IPS-NIHi7 (cell line): ENCODE results near the gene LTN1.
A peak's percentile ranks its signal among the peaks of the same experiment; 100 is the strongest.
"Not testable (repeated sequence)": the region's sequence is repeated elsewhere in the genome, so short reads cannot be mapped to it uniquely, and the experiment has no call there.

Experiments
- DNase-seq: peaks from one replicate; pipeline ENCODE4 v3.0.0; 2012; ENCODE audit warnings: mixed read lengths; ENCODE audit errors: extremely low spot score

The LTN1 gene

DNA sequence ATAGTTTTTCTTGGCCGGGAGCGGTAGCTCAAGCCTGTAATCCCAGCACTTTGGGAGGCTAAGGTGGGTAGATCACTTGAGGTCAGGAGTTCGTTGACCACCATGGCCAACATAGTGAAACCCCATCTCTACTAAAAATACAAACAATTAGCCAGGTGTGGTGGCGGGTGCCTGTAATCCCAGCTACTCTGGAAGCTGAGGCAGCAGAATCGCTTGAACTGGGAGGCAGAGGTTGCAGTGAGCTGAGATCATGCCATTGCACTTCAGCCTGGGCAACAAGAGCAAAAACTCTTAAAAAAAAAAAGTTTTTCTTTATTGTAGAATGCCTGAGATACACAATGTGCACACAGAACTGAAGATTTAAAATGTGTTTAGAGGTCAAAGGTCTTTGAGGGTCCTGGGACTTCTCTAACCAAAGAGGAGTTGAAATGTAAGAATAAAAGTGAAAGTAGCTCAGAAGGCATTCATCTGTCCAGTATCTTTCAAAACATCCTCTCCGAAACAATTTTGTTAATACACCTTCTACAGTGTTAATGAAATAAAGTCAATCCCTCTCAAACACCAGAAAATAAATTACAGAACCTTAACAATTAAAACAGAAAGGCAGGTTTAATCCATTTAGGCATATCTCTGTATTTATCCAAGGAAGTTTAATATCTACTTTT is 60.8 kb downstream of the LTN1 start:
- not testable (repeated sequence) for DNase-seq

DNA sequence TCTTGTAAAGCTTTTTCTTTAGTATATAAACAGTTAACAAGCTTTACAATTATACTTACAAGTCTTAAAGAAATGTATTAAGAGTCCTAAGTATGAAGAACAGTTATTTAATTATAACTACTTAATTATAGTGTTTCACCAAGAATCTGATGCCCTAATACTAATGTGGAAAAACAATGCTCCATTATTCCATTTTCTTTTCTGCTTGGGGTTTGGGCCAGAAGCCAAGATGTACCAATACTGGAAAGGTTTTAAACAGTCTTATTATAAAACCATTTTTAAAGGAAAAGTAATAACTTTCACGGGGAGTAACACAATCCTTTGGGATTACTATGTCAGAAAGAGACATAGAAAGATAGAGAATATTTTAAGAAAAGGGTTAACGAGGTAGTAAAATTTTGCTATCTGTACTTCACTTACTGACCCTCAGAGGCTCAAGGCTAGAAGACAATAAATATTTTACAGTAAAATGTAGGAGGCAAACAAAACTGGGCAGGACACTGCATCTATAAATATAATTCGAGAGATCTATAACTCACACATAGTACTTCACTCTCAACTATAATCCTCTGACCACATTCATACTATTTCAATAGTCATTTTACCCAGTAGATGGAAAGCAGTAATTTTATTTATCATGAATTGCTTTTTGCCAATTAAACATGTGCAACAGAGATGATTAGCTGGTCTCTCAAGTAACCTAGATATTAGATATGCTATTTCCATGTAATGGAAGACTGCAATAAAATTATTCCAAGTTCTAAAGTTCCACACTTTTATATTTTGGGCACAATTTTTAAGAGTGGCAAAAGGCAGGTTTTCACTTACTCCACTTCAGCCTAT is 63.9 kb downstream of the LTN1 start:
- DNase-seq = no peak

DNA sequence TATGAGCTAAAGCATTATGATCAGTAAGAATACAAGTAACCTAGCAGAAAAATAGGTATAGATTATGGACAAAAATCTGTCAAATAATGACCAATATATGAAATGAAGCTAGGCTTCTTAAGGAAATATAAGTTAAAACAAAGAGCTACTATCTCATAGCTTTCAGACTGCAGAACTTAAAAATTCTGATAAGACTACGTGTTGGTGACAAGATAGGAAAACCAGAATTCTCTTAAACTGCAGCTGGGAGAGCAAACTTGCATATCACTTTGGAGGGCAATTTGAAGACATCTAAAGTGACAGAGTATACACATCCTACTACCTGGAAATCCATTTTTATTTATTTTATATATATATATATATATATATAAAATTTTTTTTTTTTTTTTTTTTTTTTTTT is 65.5 kb downstream of the LTN1 start:
- no peak for DNase-seq

DNA sequence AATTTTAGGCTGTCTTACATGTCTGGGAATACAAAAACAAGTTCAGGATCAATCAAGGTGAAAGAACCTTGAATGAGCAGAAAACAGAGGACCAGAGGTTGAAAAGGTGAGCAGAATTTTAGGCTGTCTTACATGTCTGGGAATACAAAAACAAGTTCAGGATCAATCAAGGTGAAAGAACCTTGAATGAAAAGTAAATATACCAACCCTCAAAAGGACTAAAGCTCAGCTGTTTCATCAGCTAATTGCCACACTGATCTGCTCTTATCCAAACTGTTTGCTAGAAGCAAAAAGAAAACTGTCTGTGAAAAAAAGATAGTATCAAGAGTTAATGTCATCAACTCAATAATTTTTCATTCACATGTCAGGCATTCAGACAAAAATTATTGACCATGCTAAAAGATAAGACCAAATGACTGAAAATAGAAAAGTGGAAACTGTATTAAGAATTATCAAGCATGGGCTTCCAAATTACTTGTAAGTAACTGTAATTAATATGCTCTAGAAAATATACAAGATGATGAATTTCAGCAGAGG is 69.2 kb downstream of the LTN1 start:
- DNase-seq = no peak

DNA sequence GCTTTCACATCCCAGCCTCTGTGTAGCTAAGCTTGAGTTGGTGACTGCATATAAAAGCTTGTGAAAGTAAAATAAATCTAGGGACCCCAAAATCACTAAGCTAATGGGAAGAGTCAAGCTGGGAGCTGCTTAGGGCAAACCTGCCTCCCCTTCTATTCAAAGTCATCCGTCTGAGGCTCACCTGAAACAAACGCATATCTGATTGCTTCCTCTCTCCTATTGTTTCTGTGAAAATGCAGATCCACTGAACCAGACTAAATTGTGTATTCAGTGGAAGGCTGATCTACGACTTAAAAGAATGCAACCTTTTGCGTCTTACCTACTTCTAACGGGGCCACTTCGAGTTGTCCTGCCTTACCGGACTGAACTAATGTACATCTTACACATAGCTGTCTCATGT is 70.3 kb downstream of the LTN1 start:
- no peak for DNase-seq

DNA sequence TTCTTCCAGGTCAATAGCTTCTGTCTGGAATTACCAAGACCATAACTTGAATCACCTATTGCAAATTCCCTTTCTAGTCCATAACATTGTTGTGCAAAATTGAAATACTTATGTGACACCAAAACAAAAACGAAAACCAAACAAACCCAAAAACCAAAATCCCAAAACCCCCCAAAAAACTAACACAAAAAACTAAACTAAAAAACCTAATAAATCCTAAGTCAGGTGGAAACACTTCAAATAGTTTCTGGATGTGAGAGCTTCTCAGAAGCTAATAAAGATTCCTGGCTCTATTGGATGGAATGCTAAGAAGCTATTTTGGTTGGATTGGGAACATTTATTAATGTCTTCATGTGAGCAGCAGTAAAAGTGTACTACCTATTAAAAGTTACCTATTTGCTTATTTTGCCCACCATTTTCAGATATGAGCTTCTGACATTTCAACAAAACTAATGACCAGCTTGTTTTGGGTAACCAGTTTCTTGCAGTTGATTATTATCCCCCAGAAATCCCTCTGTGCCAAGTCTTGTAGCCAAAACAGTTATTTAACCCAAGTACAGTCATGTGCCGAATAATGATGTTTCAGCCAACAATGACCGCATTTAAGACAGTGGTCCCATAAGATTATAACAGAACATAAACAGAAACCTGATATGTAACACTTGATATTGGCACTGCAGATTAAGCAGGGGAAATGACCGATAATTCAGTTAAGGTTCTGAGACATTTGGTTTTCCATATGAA is 76.4 kb downstream of the LTN1 start:
- DNase-seq = no peak

DNA sequence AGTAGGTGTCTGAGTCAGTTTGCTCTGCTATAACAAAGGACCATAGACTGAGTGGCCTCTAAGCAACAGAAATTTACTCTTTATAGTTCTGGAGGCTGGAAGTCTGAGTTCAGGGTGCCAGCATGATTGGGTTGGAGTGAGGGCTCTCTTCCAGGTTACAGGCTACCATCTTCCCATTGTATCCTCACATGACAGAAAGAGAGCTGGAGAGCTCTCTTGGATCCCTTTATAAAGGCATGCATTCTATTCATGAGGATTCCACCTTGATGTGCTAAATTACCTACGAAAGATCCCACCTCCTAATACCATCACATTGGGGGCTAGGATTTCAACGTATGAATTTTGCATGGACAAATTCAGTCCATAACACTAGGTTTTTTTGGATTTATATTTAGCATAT is 79.6 kb downstream of the LTN1 start:
- DNase-seq = no peak

DNA sequence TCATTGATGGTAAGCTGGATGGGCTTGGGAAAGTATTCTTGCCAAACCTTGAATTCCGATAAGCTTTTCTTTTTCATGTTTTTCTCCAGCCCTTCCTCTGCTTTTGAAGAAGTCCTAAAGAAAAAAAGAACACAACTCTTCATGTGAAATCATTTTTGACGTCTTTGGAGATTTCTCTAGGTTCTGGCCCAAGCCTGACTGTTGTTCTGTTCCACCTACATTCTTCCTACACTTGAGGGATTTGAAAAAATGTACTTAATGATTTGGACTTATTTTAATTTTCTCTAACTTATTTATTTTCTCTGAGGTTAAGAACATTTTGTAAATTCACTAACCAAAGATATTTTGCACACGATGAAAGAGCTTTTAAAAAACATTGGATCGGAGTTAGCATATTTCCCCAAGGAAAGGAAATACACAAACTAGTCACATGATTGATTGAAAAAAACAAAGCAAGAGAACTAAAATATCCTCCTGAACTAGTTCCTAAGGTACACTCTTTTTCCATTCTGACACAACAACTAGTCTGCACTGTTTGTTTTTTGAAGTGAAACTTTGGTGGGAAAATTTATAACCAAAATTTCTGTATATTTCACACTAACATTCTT is 82.3 kb downstream of the LTN1 start:
- DNase-seq = no peak

DNA sequence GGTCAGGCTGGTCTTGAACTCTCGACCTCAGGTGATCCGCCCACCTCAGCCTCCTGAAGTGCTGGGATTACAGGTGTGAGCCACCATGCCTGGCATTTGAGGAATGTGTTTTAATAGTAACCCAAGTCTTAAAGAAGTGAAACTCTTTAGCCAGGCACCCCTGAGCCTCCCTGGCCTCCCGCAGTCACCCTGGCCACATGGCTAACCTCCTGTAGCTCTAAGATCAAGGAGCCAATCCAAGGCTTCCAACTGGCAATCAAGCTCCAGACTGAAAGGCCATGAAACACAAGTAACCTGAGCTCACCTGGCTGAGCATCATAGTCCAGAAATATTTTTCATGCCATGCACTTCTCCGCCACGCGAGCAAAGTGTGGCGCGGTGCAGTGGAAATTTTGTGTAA is 84.3 kb downstream of the LTN1 start:
- no peak for DNase-seq

DNA sequence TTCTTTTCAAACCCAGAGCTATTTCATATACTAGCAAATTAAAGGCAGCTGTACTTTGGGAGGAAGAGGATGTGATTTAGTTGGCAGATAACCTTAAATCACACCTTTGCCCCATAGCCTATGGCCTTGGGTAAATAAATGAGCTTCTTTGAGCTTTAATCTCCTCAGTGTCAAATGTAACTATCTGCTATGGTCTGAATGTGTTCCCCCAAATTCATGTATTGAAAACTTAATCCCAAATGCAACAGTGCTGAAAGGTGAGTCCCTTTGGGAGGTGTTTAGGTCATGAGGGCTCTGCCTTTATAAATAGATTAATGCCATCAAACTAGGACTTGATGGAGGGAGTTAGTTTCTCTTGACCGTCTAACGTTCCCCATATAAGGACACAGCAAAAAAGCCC is 85.8 kb downstream of the LTN1 start:
- DNase-seq = no peak

DNA sequence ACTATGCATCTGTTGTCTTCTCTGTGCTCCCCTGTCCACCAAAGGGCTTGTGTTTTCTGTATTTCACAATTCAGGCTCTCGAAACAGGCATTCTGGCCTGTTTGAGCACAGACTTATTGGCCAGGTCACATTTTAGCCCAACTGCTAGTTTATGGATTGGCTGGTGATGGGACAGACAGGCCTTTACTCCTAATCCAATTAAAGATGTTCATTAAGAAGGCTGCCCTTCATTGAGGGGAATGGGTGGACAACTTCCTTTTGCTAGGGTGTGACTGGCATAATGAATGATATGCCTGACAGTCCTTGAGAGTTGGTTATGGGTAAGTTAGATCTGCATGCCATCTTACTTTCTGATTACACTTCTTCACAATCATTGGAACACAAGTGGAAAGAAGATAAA is 86.4 kb downstream of the LTN1 start:
- DNase-seq = no peak

DNA sequence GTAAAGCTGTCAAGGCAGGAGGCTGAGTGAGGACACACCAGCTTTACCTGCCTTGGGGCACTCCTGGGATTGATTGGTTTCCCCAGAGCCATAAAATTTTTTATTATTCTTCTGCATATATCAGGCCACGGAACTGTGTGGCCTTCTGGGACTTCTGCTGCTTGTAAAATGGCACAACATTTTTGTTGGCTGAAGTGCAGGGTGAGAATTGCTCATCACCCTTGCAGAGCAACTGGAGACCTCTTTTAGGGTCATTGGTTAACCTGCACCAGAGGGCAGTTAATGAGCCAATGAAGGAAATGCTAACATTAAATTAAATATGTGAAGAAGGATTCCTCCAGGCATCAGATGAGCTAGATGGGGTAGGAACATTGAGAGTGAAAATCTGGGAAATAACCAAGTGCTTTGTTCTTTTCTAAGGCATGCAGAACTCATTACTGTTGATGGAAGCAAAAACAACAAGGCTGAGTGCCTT is 87.7 kb downstream of the LTN1 start:
- DNase-seq = no peak

DNA sequence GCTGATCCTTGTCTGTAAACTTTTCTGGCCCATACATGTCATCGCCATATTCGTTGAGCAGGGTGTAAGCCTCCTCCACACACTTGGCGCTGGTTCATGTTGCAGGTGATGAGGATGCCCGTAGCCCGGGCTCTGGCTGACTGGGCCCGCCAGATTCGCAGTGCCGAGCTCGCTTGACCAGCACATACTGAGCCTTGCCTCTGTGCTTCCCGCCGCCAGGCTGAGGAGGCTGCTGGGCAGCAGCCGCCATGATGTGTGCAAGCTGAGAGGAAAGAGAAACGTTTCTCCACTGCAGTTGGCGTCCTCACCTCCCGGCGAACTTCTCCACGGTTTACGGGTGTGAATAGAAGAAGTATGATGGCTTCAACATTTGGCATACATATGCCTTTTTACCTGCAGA is 89.2 kb downstream of the LTN1 start:
- no peak for DNase-seq

DNA sequence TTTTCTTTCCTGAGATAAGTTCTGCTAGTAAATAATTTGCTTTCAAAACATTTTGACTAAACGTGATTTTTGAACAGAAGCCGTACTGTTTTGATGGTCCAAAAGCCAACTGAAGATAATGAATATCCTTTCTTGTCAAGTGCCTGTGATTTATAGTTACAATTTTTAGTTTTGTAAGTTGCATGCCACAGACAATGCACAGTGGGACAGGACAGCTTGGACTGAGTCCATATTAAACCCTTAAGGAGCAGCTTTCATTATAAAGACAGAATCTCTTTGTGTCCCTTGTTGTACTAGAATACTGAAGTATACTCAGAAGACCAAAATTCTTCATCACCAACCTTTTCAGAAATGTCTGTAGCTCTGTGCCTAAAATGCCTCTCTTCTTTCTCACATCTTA is 92.2 kb downstream of the LTN1 start:
- no peak for DNase-seq

DNA sequence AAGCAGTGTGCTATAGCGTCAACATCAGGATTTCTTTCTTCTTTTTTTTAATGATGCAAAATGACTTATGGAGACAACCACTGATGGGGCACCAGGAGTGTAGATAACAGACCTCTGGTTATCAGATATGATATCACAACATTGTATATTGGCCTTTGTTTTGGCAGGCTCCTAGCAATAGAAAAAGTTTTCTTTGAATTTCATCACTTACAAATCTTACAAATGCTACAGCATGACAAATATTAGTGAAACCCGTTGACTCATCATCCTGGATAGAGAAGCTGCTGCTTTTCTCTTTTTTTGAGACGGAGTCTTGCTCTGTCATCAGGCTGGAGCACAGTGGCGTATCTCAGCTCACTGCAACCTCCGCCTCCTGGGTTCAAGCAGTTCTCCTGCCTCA is 92.9 kb downstream of the LTN1 start:
- DNase-seq = no peak

DNA sequence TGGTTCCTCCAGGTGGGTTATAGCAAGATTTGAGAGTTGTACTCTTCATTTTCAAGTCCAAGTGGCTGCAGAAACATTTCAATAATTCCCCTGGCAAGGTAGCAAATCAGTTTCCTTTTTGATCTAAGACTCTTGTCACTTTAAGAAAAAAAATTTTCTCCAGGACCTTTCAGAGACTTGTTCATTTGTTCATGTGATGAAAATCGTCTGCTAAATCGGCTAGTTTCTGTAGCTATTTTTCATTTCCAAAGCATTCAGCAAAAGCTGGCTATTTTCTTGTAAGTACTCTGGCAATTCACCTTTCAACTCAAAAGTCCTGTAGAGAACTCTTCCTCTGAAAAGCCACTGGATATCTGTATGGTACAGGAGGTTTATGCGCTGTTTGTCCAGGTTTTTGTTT is 93.5 kb downstream of the LTN1 start:
- DNase-seq = no peak

DNA sequence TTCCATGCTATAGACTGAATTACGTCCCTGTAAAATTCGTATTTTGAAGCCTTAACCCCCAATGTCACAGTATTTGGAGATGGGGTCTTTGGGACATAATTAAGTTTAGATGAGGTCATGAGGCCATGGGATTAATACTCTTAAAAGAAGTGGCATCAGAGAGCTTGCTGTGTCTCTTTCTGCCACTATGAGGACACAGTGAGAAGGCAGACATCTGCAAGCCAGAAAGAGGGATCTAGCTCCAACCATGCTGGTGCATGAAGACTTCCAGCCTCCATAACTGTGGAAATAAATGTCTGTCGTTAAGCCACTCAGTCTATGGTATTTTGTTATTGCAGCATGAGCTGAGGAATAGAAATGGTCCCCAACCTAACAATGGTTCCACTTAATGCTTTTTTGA is 99.0 kb downstream of the LTN1 start:
- no peak for DNase-seq

DNA sequence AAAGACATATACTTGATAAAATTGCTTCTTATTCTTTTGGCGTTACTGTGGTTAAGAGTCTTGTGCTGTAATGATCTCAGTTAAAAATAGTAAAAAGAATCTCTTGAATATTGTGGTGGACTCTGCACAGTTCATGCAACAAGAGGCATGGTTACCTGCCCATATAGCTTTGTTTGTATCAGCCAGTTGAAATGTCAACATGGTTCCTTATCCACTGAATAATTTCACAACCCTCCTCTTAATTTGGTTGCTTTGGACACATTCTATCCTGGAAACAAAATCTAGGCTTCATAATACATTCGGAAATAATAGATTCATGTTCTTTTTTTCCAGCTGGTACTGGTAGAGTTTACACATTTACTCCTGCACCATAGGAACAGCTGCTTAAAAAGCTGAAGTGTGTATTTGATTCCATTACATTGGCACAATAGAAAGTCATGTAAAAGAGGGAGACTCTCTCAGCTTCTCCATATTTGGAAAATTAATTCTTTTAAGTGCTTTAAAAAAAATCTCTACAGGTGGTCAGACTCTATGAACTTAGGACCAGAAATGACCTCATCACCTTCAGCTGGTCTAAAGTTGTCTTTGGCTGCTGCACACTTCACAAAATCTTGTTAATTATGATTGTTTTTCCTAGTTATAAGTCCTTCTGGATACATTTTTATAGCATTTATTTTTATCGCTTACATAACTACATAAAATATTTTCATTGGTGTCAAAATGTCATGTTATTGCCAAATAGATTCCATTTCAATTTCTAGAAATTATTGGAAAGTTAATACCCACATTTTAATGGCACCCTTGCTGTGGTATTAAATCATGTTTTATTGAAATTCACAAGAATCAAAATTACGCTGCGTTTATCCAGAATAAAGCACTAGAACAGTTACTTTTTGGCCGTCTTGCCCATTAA is 100.2 kb downstream of the LTN1 start:
- no peak for DNase-seq

DNA sequence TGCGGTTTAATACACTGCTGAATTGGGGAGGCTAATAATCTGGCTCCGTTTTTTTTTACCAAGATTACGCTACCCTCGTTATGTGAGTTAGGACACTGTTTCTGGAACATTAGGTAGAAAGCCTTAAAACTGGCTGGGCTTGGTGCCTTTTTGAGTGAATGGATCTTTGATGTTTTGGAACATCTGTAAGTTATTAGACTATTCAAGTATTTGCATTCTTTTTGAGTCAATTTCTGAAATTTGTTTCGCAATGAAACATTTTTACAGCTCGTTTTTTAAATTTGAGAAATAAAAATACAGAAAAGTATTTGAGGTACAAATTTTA is 106.9 kb downstream of the LTN1 start:
- no peak for DNase-seq

DNA sequence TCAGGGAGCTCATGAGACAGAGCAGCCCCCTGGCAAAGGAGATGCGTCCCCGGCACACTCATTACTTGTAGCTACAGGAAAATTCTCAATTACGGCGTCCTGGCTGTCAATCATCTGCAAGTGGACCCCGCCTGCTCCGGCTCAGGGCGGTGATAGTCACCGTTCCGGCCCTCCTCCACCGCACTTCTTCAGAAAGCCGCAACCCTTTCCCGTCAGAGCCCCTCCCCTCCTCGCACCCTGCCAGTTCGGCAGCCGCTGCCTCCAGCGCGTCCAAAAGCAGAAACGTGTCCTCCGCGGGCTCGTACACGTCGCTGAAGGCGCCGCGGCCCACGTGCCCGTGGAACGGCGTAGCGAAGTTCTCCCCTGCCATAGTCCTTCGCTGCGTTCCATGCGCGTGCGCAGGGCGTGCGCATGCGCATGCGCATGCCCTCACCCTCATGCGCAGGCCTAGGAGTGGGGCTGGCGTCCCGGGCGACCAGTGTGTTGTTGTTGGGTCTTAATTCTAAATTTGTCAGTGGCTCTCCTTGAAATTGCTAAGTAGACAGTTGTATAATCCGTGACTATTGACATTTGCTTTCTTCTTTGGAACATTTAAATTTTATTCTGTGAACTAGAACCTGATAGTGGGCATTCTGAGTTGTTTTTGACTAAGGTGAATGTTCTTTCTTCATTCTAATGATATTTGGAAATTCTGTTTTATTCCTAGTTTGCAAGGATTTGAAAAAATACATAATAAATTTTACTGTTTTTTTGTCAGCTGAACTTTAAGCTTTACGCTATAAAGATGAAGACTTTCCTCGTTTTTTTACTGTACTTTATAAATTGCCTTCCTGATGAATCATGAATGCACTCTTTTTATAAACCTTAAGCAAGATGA is 107.5 kb downstream of the LTN1 start:
- DNase-seq = peak; percentile 95
